GM18507 (cell line): ENCODE results near the gene RABIF.

ENCODE experiments used
- DNase-seq: peaks from one replicate; pipeline ENCODE4 v3.0.0; 2011; ENCODE audit warnings: low read depth; ENCODE audit not compliant: insufficient read length; ENCODE audit errors: extremely low spot score
- FAIRE-seq: peaks from 2 replicates; lab custom pipeline; 2011; peaks lifted over from hg19 to GRCh38; lab: Jason Lieb, UNC

RABIF gene

DNA sequence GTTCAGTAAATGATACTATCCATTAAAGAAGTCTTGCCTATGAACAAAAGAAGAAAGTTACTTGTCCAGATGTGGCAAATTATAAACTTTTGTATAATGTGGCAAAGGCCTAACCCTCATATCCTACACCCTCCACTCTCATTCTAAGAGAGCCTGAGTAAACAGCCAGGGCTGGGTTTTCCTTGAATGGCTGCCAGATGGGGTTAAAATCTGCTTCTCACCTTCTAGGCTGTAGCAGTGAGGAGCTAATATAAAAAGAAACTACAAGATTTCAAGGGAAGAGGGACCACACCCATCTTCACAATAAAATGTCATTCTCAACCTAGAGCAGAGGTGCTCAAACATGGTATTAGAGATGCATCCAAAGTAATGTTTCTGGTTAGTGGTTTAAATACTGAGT lies 8.9 kb downstream of the RABIF start:
- FAIRE-seq = no peak
- DNase-seq = no peak

DNA sequence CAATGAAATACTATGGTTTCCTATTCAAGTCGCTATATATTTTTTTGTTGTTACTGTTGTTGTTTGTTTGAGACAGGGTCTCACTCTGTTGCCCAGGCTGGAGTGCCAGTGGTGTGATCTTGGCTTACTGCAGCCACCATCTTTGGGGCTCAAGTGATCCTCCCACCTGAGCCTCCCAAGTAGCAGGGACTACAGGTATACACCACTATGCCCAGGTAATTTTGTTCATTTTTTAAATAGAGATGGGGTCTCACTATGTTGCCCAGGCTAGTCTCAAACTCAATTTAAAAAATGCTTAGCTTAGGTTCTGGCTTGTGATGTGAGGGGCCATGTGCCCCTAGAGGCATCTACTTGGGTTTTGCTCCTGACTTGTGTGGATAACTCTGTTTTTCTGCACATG lies 9.8 kb downstream of the RABIF start:
- FAIRE-seq (no peak), DNase-seq (no peak)

DNA sequence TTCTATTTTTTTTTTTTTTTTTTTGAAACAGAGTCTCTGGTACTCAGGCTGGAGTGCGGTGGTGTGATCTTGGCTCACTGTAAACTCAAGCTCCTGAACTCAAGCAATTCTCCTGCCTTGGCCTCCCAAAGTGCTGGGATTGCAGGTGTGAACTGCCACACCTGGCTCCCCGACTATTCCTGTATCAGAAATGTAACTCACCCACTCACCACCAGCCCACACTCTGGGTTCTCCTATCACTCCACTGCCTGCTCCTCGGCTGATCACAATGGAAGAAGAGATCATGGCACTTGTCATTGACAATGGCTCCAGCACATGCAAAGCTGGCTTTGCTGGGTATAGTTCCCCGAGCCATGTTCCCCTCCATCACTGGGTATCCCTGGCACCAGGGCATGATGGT lies 15.9 kb downstream of the RABIF start:
- no peak for FAIRE-seq
- DNase-seq = no peak

DNA sequence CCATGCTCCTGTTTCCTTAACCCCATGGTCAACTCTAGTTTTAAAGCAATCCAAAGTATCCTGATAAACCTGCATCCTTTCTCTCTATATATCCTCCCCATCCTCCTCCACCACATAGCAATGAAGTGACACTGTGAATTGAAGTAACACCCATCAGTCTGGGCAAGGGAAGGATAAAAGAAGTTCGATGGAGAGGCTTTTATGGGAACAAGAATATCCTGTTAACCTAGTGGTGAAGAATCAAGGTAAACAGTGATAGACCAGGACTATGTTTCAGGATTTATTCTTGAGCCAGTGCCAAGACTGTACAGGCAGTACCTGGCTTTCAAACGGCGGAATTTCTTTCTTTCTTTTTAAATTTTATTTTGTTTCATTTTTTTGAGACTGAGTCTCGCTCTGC lies 17.6 kb downstream of the RABIF start:
- FAIRE-seq (no peak), DNase-seq (no peak)

DNA sequence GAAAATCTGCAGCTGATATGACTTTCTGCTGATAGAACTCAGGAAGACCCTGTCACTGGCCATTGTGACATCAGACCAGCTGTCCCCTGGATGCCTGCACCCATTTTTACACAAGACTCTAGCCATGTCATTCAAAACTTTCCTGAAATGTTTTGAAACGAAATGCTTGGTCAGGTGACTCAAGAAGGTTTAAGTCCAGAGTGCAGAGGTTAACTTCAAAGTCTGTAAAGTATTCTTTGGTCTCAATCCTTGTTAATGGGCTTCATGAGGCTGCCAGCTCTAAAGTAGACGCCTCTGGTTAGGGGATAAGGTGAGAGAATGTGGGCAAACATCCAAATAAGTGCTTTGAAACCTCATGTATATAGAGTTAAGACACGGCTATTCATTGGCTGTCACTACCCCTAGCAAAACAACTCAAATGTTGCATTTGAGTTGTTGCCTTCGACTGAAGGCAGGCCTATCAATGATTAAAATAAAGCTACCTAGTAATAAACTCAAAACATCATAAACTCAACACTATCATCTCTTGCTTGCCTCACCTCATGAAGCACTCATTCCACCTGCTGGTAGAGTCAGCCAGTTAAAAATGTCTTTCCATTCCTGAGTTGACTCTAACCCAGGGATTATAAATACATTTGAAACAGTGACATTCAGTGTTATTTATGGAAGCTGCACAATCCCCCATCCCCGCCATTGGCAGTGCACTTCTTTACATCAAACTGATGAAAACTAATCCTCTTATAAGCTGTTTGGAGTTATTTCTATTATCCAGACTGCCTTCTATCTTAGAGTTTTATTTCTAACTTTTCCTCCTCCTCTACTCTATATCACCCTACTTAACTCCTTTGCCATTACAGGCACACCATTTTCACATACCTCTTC lies 26.0 kb downstream of the RABIF start:
- no peak for DNase-seq
- no peak for FAIRE-seq

DNA sequence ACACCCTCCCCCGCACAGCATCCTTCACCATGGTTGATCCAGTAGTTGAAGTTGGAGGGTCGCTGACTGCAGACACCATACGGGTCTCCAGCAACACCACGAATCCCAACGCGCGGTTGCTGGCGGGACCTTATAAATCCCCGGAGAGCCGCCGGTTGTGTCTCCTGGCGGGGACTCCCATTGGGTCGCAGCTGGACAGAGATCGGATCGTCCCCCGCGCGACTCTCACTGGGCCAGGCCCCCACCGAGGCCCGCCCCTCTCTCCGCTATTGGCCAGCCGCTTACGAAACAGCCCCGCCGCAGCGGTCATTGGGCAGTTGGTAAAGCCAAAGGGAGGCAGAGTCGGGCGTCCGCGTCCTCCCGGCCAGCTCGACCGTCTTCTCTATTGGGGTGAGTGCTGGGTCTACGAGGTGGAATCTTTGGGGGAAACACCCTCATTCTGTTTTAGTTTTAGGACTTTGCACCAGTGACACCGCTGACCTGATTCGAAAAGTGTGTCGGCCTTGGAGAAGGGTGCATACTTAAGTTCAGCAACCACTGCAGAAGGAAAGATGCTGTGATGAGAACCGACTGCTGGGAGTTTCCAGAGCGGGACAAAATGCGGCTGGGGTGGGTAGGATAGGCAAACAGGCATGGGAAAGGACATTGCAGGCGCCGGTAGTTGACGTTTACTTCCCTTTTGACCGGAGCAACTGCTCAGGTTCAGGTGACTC lies 27.4 kb downstream of the RABIF start:
- peak; percentile 63 for DNase-seq
- no peak for FAIRE-seq

DNA sequence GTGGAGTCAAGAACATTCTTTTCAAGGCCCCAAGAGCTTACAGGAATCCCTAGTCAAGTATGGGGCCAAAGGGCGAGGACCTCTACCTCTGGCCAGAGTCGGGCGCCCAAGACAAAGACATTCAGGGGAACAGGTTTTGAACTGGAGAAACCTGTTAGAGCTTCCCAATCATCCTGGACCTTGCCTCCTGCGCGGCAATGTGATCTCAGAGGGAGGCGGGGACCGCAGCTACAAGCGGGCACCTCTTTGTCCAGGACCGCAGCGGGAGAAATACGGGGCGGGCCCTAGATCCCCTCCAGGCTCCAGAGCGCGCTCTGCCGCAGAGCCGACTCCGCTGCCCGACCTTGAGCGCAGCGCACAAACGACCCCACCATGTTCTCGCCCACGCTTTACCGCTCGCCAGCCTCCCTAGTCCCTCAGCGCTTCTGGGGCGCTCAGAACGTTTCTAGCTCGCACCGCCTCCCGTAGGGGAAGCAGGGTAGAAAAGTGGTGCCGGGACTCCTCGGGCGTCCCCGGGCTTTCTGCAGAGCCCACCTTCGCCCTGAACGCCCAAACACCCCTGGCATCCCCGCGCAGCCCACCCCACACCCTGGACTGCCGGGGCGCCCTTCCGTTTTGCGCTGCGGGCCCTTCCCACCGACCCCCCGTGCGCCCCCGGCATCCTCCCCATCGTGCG lies 28.1 kb downstream of the RABIF start:
- FAIRE-seq = no peak
- DNase-seq = no peak

DNA sequence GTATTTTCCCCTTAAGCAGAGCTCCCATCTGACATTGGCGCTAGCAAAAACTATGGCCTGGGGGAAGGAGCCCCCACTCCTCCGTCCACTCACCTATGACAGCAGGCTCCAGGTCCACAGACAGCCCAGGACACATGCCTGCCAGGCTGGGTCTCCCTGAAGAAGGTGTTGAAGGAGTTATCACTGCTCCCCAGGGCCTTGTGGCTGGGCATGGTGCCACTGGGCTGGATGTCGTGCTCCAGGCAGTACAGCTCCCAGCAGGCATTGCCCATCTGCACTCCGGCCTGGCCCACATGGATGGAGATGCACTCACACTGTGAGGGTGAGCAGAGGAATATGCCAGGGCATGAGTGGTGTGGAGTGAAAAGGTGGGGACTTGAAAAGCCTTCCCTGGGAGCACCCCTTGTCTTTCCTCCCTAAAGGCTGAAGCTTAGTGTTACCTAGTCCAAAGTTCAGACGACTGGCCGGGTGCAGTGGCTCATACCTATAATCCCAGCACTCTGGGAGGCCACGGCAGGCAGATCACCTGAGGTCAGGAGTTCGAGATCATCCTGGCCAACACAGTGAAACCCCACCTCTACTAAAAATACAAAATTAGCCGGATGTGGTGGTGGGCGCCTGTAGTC lies 30.0 kb downstream of the RABIF start:
- DNase-seq (no peak), FAIRE-seq (no peak)

DNA sequence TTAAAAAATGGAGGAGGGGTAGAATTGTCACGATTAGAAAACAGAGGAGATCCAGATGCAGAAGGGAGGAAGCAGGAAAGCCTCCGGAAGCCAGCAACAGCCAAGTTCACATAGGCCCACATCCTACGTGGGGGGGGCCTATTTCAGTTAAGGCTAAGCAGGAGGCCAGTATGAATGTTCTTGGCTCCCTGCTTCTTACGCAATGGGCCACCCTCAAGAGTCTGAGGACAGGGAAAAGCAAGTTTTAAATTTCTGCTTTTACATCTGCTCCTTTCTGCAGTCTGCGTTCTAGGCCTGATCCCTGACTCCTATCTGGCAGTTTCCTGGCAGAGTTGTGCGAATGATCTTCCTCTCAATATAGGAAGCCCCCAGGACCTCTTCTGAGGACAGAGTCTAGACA lies 30.6 kb downstream of the RABIF start:
- DNase-seq = no peak
- no peak for FAIRE-seq

DNA sequence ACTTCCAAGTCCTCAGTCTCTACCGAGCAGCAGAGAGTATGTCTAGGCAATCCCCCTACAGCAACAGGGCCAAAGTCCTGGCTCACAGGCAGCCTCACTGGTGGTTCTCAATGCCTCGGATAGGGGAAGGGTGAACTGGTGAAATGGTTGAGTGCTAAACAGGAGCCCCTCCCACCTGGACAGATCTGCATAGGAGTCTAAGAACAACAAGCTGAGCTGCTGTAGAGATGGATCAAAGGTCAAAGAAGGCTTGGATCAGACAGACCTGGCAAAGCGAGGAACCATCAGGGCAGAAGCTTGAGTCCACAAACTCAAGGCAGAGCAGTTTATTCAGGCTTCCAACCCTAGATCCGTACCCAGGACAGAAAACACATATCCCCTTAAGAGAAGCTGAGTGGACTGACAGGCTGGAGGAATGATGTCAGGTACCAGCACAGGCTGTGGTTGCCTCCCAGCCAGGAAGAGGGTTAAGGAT lies 31.8 kb downstream of the RABIF start:
- no peak for FAIRE-seq
- DNase-seq = no peak

DNA sequence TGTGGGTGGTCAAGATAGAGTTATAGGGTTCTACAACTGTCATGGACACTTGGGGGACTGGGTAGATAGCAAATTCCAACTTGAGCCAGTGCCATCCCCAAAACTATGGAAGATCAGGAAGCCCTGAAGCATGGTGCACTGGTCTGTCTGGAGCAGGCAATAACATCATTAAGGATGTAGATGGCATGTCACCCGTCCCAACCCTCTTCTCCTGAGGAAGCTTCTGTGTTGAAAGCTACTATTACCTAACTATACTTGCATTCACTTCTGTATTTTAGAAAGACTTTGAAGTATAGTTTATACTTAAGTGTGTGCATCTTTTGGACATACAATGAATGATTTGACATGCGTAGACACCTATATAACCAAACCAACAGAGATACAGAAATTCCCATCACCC lies 32.9 kb downstream of the RABIF start:
- DNase-seq (no peak), FAIRE-seq (no peak)

DNA sequence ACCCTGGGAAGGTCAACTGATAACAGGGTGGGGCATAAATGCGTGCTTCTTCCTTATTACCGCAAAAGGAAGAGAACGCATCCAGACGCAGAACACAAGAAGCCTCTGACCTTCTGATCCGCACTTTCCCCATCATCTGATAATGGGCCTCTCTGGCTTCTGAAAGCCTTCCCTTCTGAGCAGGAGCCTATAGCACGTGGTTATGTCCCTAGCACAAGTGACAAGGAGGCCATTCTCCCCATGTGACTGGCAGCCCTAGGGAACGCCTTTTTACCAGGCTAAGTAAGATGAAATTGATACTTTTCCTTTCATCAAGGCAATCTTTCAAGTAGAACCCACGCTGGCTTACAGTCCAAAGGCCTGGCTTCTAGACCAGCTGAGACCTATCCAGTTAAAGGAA lies 34.2 kb downstream of the RABIF start:
- no peak for FAIRE-seq

DNA sequence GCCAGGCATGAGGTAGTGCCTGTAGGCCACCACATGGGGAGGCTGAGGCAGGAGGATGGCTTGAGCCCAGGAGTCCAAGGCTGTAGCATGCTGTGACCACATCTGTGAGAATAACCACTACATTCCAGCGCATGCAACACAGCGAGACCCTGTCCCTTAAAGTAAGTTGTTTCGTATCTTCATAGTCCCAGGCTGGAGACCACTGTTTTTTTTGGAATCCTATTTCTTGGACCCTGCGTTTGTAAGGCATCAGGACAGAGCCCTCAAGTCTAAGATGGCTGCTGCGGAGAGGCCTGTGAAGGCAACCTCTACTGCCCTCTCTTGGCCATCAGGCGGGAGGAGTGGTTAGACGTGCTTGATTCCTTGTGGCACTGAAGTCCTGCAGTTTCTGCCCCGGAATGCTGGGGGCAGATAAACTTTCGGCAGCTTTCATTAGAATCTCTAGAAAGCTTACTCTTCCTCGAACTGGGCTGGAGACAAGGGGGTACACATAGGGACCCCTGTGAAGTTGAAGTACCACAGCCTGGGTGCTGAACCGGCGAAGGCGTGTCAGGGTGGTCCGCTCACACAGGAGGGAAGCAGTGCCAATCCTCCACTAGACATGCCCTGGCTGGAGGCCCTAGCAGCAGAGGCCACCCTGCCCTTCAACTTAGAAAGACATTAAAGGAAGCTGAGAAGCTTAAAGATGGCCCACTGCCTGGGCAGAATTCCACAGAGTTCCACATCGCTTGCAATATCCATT lies 36.6 kb downstream of the RABIF start:
- FAIRE-seq (no peak), DNase-seq (no peak)

More for the DNA sequence above, 34.2 kb downstream of the RABIF start:
- DNase-seq = no peak

DNA sequence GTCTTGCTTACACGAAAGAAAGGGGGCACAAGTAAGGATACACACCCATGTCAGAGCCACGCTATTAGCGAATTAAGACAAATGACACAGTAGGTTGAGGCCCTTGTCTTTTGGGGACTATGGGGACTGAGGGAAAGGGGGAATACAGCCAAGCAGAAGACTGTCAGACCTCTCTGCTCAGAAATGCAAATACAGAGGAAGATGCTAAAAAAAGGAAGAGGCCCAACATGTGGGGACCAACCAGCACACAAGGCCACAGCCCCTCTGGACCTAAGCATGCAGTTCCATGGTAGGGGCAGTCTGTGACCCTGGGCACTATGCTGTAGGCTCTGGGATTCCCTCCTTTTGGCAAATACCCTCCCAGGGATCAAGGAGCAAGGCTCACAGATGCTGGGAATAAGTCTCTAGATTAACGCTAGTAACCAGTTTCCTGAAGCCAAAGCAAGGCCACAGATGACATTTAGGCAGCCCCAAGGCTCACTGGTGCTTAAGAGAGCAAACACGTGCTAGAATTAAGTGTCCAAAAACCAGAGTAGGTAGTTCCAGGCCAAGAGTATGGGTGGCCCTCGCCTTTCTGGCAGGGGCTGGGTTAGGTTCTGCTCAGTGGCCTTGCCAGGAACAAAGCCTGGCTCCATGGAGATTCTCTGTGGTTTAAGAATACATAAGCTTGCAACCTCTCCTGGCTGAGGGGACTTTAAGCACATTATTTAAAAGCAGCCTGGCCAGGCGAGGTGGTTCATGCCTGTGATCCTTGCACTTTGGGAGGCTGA lies 38.2 kb downstream of the RABIF start:
- FAIRE-seq = no peak
- DNase-seq = no peak

DNA sequence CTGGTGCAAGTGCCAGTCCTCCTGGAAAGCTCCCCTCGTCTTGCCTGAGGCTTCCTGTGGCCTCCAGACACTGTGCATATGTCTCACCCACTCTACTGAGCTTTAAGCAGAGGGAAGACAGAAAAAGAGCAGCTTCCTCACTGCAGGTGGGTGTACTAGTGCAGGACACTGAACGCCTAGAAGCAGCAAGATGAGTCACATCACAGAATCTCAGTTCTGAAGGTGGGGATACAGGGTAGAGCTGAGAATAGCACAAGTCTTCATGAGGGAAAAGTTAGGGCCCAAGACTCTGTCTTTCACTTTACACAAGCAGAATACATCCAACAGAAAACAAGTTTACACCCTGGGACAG lies 40.8 kb downstream of the RABIF start:
- DNase-seq (no peak), FAIRE-seq (no peak)

DNA sequence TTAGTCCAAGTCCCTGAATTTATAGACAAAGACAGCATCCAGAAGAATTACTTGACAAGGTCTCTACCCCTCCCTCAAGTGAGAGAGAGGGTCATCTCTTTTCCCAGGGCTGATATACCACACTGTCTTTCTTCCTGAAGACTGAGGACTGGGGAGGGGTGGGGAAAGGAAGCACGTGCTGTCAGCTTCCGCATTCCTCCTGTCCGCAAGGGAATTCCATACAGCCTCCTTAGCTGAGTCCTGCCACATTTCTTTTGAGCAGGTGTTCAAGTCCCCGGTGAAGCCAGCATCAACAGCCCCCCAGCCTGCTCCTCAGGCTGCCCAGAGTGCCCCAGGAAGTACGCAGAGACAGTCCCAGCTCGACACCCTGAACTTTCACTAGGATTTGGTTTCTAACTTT lies 44.0 kb downstream of the RABIF start:
- no peak for DNase-seq
- FAIRE-seq = no peak

DNA sequence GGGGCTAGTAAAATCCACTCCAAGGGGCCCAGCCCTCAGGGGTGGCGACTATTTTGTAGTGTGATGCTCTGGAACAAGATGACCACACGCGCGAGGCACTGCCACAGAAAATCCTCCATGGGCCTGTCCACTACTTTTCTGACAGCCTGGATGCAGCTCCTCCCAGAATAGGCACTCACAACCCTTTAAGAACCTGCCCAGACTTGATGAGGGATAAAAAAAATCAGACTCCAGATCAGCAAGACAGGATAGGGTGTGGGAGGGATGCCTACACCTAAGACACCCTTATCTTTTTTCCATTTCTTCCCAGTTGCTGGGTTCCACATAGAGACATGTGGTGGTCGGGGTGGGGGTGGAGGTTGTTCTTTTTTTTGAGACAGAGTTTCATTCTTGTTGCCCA lies 44.7 kb downstream of the RABIF start:
- DNase-seq (no peak), FAIRE-seq (no peak)

DNA sequence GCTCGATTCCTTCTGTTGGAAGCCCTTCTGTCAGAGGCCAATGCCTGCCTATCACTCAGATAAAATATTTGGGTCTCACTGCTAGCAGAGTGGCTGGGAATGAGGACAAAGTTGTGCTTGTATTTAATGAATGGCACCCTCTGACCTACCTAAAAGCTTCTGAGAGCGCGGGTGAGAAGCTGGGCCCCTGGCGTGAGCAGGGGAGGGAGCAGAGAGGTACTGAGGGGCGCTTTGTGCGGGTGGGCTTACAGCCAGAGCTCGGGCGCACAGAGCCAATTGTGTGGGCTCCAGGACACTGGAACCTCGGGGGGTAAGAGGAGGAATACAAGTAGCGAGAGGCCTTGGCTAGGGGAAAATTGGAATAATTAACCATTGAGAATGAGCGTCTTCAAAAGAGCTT lies 45.9 kb downstream of the RABIF start:
- DNase-seq (no peak), FAIRE-seq (no peak)
